ENCODE data around the gene MYO1D.

The MYO1D gene

GRCh38 chr17:32461853-32462617 lies 414.9 kb downstream of the MYO1D start:
- Histone ChIP-seq H3K27me3 (ENCODE audit: low read depth, low read length) (no peaks in the 10 kb centered on the region), H3K79me2 (ENCODE audit: low read length) (peaks cover 50% of the 10 kb centered on the region), H2AFZ (ENCODE audit: low read depth, low read length) (no peak overlapping the region), H3K9ac (ENCODE audit: low read length) (no peak overlapping the region), H3K4me2 (ENCODE audit: low read length) (no peak overlapping the region), H4K20me1 (ENCODE audit: insufficient read depth, low read length) (peaks cover 5% of the 10 kb centered on the region), H3K27ac (ENCODE audit: low read length) (no peak overlapping the region), H3K4me1 (ENCODE audit: low read length) (no peaks in the 10 kb centered on the region), H3K4me3 (ENCODE audit: low read length) (no peak overlapping the region), H3K36me3 (replicated peaks; ENCODE audit: low read depth, low read length) (peaks cover 43% of the 10 kb centered on the region), H3K9me3 (ENCODE audit: insufficient read depth, low read length) (no peaks in the 10 kb centered on the region)
- TF ChIP-seq CTCF (IDR thresholded peaks at IDR 0.05; ENCODE audit: low read depth, low read length) (peak; percentile 61), EZH2phosphoT487 (IDR thresholded peaks at IDR 0.05; ENCODE audit: low read depth) (no peak)

GRCh38 chr17:32461498-32461852 lies 415.4 kb downstream of the MYO1D start:
- no peak overlapping the region for H3K27ac ChIP-seq (ENCODE audit: low read length)
- H3K9me3 ChIP-seq (ENCODE audit: insufficient read depth, low read length), result no peaks in the 10 kb centered on the region
- H4K20me1 ChIP-seq (ENCODE audit: insufficient read depth, low read length), result peaks cover 5% of the 10 kb centered on the region
- H2AFZ ChIP-seq (ENCODE audit: low read depth, low read length), result no peak overlapping the region
- H3K4me3 ChIP-seq (ENCODE audit: low read length), result no peak overlapping the region
- H3K79me2 ChIP-seq (ENCODE audit: low read length), result peaks cover 54% of the 10 kb centered on the region
- peaks cover 45% of the 10 kb centered on the region for H3K36me3 ChIP-seq (replicated peaks; ENCODE audit: low read depth, low read length)
- H3K4me1 ChIP-seq (ENCODE audit: low read length), result no peaks in the 10 kb centered on the region
- H3K9ac ChIP-seq (ENCODE audit: low read length), result no peak overlapping the region
- TF ChIP-seq CTCF (IDR thresholded peaks at IDR 0.05; ENCODE audit: low read depth, low read length) (no peak), EZH2phosphoT487 (IDR thresholded peaks at IDR 0.05; ENCODE audit: low read depth) (no peak)
- H3K4me2 ChIP-seq (ENCODE audit: low read length), result no peak overlapping the region
- H3K27me3 ChIP-seq (ENCODE audit: low read depth, low read length), result no peaks in the 10 kb centered on the region

- Histone ChIP-seq H3K4me3 (ENCODE audit: low read length) (no peak overlapping the region), H3K27me3 (ENCODE audit: low read depth, low read length) (no peaks in the 10 kb centered on the region), H3K9me3 (ENCODE audit: insufficient read depth, low read length) (no peaks in the 10 kb centered on the region), H3K79me2 (ENCODE audit: low read length) (peaks cover 64% of the 10 kb centered on the region), H3K27ac (ENCODE audit: low read length) (no peak overlapping the region), H3K9ac (ENCODE audit: low read length) (no peak overlapping the region), H3K4me2 (ENCODE audit: low read length) (no peak overlapping the region), H2AFZ (ENCODE audit: low read depth, low read length) (no peak overlapping the region), H4K20me1 (ENCODE audit: insufficient read depth, low read length) (peaks cover 5% of the 10 kb centered on the region), H3K4me1 (ENCODE audit: low read length) (no peaks in the 10 kb centered on the region), H3K36me3 (replicated peaks; ENCODE audit: low read depth, low read length) (peaks cover 44% of the 10 kb centered on the region)
- TF ChIP-seq EZH2phosphoT487 (IDR thresholded peaks at IDR 0.05; ENCODE audit: low read depth) (no peak), CTCF (IDR thresholded peaks at IDR 0.05; ENCODE audit: low read depth, low read length) (no peak)
Observed at GRCh38 chr17:32460054-32460453, 416.9 kb downstream of the MYO1D start.

DNA sequence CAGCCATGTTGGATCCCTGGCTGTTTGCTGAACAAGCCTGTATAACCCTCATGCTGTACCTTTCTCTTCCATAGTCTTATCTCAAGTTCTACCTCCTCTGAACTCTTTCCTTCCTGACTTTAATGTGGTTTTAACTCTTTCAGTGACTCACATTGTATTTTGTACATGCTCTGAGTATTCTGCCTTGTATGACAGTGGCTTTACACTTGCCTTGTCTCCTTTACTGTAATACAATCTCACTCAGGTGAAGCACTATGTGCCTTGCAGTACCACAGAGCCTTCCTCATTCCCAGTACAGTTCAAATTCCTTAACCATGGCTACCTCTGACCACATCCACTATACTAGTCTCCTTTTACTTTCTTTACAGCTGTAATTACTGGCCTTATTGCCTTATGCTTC lies 418.6 kb downstream of the MYO1D start:
- no peak overlapping the region for H2AFZ ChIP-seq (ENCODE audit: low read depth, low read length)
- no peaks in the 10 kb centered on the region for H3K4me1 ChIP-seq (ENCODE audit: low read length)
- H3K4me2 ChIP-seq (ENCODE audit: low read length), result no peak overlapping the region
- no peak overlapping the region for H3K27ac ChIP-seq (ENCODE audit: low read length)
- H4K20me1 ChIP-seq (ENCODE audit: insufficient read depth, low read length), result peaks cover 5% of the 10 kb centered on the region
- H3K9me3 ChIP-seq (ENCODE audit: insufficient read depth, low read length), result no peaks in the 10 kb centered on the region
- H3K27me3 ChIP-seq (ENCODE audit: low read depth, low read length), result no peaks in the 10 kb centered on the region
- no peak overlapping the region for H3K4me3 ChIP-seq (ENCODE audit: low read length)
- H3K36me3 ChIP-seq (replicated peaks; ENCODE audit: low read depth, low read length), result peaks cover 49% of the 10 kb centered on the region
- TF ChIP-seq EZH2phosphoT487 (IDR thresholded peaks at IDR 0.05; ENCODE audit: low read depth) (no peak), CTCF (IDR thresholded peaks at IDR 0.05; ENCODE audit: low read depth, low read length) (no peak)
- no peak overlapping the region for H3K9ac ChIP-seq (ENCODE audit: low read length)
- H3K79me2 ChIP-seq (ENCODE audit: low read length), result peaks cover 73% of the 10 kb centered on the region

Data from OCI-LY3 (cell line).